OCI-M2 (cell line): ENCODE results near the gene MORN4.
"Not testable (repeated sequence)": the region's sequence is repeated elsewhere in the genome, so short reads cannot be mapped to it uniquely, and the experiment has no call there.

Experiments
- DNase-seq: peaks from one replicate; lab custom pipeline; 2025; ENCODE audit not compliant: unreplicated experiment; lab: John Stamatoyannopoulos, UW

Gene MORN4

DNA sequence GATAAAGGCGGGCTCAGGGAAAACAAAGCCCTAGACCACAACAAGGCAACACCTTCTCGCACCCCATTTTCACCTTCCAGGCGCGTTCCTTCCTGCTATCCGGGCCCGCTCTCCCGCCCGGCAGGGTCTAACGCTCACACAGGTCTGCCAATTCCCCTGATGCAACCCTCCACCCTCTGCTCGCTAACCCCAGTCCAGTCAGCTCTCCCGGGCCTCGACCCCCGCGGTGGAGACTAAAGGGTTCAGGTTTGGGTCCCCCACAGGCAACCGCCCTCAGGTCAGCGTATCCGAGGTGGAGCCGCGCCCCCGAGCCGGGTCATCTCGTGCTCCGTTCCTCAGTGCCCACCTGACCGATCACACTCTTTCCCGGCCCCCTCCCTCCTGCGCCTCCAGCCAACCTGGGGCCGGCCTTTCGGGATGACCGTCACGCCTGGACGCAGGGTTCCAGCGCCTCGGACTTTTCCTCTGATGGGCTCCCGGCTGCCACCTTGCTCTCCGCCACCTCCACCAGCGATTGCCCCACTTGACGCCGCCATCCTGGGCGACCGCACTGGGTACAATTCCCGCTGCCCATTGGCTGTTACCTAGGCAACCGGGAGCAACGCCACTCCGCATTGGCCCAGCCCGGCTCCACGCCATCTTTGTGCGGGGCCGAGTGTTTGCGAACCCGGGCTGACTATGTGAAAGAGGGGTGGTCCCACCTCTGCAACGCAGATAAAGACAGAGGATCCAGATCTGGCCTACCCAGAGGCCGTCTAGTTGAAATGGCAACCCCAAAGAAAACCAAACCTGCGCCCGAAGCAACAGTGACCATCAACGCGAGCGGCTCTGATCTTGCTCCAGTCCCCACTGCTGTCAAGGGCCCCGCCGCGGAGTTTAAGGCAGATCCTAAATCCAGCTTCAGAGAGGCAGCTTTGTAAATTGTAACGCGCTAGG, at the start of gene MORN4:
TSS of gene MORN4 (minus strand) at position 552 of the 936 bp plus-strand sequence. CDS start 13,847 bp downstream, outside the sequence.
- DNase-seq: no peak

GRCh38 chr10:97682042-97682441, 48.7 kb upstream of the MORN4 start:
- no peak for DNase-seq

DNA sequence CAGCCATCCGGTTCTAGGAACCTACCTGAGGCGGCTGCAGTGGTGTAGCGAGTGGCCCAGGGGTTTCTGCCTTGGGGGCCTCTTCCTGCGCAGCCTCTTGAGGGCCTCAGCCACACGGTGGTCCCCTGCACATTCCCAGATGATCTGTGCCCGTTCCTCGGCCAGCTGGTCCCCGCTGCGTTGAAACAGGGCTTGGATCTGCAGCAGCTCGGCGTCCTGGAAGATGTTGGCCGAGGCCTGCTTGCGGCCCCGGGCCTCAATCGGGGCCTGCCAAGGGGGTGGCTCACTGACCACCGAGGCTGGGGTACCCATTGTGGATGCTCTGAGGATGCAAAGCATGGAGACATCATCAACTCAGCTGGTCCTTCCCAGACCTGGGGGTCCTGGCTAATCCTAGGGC, 46.3 kb upstream of the MORN4 start:
- DNase-seq: no peak

DNA sequence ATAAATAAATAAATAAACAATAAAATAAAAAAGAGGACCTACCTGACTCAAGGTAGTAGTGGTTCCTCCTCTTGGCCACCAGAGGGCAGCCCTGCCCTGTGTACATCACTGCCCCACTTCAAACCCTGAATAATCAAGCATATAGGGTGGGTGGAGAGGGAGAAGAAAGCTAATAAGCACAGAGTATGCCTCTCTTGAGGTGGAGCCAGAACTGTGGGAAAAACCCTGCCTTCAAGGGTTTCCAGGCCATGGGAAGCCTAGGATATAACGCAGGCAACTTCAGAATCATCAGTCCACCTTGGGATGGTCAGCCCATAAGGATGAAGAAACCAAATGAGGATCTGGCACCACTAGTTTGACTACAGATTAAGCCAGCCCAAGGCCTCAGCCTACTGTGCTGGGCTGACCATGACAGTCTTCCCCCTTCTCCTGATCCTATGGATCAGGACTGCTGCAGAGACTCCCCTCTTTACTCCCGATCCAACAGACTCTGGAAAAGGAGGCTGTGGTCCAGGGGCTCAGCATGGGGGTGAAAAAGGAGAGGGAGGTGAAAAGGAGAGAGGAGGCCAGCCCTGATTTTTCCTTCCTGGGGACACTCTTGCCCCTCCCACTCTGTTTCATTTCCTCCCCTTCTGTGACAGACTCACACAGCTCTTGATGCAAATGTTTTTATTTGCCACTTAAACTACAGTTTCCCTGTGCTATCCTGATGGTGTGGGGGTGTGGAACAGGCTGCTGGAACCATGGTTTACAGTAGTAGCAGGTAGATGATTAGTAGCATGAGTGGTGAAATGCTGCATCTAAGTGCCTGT, 43.7 kb upstream of the MORN4 start:
- DNase-seq: no peak

DNA sequence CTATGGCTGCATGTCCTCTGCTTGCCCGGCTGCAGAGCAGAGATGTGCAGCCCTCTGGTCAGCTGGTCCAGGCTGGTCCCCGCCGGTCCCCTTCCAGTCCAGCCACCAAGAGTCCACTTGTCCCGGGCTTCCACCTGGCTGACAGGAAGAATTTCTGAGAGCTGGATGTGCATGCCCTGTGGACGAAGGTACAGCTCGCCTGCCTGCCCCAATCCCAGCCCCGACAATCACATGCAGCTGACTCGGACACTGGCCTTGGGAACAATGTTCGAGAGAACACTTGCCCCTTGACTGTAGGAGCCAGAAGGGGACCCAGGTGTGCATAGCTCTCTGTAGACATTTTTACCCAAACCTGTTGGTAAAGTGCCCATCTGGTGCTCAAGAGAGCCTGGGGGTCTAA, 41.9 kb upstream of the MORN4 start:
- DNase-seq: no peak

GRCh38 chr10:97673736-97674525, 40.6 kb upstream of the MORN4 start:
- no peak for DNase-seq

- no peak for DNase-seq
Measured at GRCh38 chr10:97669571-97669970, 36.3 kb upstream of the MORN4 start.

- no peak for DNase-seq
Measured at GRCh38 chr10:97667463-97667862, 34.2 kb upstream of the MORN4 start.

GRCh38 chr10:97666992-97667391, 33.7 kb upstream of the MORN4 start:
- DNase-seq: no peak

DNA sequence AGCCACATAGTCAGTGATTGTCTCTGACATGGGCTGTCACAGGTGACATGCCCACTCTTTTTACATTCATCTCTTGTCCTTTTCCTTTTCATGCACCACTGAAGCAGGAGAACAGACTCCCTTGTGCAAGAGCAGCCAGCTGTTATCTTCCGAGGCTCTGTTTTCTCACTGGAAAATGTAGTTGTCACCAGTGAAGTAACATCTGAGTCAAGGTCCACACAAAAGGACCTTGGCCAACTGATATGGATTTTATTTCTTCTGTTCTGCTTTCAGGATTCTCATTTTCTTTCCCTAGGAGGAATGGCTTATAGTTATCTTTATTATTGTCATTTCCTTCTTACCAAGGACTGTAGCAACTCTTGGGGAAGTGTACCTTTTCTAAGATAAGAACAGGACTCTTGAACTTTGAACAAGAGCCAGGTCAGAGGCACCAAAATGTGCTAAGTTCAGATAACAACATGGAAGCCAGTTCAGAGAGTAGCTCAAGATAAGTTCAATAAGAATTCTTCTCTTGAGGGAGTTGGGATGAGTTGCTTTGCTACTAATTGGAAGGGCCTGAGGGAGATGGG, 31.1 kb upstream of the MORN4 start:
- DNase-seq: peak; percentile 82

DNA sequence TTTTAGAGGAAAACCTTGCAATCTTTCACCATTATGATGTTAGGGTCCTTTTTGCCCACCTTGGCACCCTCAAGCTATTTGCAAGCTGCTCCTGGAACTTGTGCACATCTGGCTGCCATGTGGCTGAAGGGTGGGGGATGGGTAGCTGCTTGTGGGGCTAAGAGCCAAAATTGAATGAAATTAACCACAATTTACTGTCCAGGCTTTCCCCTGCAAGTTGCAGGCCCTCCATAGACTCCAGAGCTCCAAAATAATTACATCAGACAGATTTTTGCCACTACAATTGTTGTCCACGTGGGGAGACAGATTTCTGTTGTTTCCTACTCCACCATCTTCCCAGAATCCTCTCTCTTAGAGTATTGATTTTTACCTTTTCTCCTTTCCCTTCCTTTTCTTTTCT, 26.3 kb upstream of the MORN4 start:
- DNase-seq: no peak

DNA sequence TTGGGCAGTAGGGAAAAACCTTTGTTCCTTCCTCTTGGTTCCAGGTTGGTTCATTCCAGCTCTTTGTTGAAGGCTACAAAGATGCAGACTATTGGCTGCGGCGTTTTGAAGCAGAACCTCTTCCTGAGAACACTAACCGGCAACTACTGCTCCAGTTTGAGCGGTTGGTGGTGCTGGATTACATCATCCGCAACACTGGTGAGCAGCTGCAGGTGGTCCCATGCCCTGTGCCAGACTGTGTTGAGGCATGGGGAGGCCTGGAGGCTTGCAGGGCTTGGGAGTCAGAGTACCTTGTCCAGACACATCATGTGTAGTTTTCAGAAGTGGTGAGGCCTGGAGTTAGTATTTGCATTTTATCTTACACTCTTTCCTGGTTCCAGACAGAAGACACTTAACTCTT, 23.5 kb upstream of the MORN4 start:
- DNase-seq: no peak

- DNase-seq: no peak
Measured at GRCh38 chr10:97651773-97652172, 18.5 kb upstream of the MORN4 start.

- DNase-seq: no peak
Measured at GRCh38 chr10:97650726-97651125, 17.4 kb upstream of the MORN4 start.

DNA sequence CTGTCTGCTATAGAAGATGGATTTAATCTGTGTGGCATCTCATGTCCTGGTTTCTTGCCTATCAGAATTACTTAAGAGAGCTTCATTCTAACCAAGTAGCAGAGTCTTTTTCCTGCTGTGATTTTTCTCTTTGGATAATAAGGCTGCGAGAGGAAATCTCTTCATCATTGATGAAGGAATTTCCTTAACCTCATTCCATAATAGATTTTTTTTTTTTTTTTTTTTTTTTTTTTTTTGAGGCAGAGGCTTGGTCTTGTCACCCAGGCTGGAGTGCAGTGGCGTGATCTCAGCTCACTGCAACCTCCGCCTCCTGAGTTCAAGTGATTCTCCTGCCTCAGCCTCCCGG, 16.1 kb upstream of the MORN4 start:
- DNase-seq: not testable (repeated sequence)

GRCh38 chr10:97648562-97649404, 15.5 kb upstream of the MORN4 start:
- peak; percentile 47 for DNase-seq

- no peak for DNase-seq
Measured at GRCh38 chr10:97647556-97647955, 14.3 kb upstream of the MORN4 start.

- DNase-seq: no peak
Measured at GRCh38 chr10:97644936-97645335, 11.6 kb upstream of the MORN4 start.

GRCh38 chr10:97643441-97643985, 10.2 kb upstream of the MORN4 start:
- no peak for DNase-seq
